NCI-H1417 treated with DMSO at 0.1 percent for 48 hours (cell line): ENCODE data around the gene TSNAXIP1.
"Not testable (repeated sequence)": the region's sequence is repeated elsewhere in the genome, so short reads cannot be mapped to it uniquely, and the experiment has no call there.

ENCODE experiments used
- DNase-seq: peaks from one replicate; lab custom pipeline; 2025; lab: John Stamatoyannopoulos, UW

TSNAXIP1 gene

GRCh38 chr16:67834242-67834614 lies 27.5 kb downstream of the TSNAXIP1 start:
- no peak for DNase-seq

DNA sequence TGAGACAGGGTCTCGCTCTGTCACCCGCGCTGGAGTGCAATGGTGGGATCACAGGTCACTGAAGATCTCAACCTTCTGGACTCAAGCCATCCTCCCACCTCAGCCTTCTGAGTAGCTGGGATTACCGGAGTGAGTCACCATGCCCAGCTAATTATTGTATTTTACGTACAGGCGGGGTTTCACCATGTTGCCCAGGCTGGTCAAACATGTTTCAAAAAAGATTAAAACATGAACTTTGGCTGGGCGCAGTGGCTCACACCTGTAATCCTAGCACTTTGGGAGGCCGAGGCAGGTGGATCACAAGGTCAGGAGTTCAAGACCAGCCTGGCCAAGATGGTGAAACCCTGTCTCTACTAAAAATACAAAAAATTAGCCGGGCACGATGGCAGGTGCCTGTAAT lies 30.5 kb downstream of the TSNAXIP1 start:
- DNase-seq: not testable (repeated sequence)

GRCh38 chr16:67837811-67838210 lies 31.1 kb downstream of the TSNAXIP1 start:
- DNase-seq: no peak

- DNase-seq: no peak
Measured at GRCh38 chr16:67841198-67841815, 34.6 kb downstream of the TSNAXIP1 start.

- DNase-seq: peak; percentile 73
Measured at GRCh38 chr16:67841816-67842508, 35.3 kb downstream of the TSNAXIP1 start, which contains the start of gene THAP11. Gene THAP11 (plus strand): TSS chr16:67842320. CDS start chr16:67842555, 235 bp downstream.

- DNase-seq: no peak
Measured at GRCh38 chr16:67842509-67843342, 36.0 kb downstream of the TSNAXIP1 start.

- DNase-seq: no peak
Measured at GRCh38 chr16:67843343-67843765, 36.7 kb downstream of the TSNAXIP1 start.

DNA sequence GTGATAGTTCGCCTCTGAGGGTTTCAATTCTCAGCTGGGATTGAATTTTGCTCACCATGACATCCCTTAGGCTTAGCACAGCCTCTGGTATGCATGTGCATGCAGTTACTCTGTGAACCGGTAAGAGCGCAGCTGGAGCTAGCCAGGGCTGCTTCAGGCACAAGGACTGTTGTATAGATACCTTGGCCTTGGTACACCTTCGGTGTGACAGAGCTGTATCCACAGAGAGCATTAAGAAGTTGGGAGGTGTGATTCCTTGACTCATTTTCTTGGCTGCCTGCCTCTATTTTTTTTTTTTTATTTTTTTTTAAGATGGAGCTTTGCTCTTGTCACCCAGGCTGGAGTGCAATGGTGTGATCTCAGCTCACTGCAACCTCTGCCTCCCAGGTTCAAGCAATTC lies 37.8 kb downstream of the TSNAXIP1 start:
- DNase-seq: no peak

GRCh38 chr16:67845291-67846062 lies 38.8 kb downstream of the TSNAXIP1 start:
- DNase-seq: no peak

DNA sequence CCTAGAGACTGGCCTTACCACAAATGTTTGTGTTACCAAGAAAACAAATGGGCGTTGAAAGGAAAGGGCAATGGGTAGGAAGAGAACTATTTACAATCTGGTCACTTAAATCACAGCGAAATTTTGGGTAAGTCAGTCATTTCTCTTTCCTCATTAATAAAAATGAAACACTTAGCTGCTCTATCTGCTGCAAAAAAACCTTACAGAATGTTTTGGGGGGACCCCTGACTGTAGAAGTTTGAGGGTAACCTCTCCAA lies 39.3 kb downstream of the TSNAXIP1 start:
- no peak for DNase-seq

DNA sequence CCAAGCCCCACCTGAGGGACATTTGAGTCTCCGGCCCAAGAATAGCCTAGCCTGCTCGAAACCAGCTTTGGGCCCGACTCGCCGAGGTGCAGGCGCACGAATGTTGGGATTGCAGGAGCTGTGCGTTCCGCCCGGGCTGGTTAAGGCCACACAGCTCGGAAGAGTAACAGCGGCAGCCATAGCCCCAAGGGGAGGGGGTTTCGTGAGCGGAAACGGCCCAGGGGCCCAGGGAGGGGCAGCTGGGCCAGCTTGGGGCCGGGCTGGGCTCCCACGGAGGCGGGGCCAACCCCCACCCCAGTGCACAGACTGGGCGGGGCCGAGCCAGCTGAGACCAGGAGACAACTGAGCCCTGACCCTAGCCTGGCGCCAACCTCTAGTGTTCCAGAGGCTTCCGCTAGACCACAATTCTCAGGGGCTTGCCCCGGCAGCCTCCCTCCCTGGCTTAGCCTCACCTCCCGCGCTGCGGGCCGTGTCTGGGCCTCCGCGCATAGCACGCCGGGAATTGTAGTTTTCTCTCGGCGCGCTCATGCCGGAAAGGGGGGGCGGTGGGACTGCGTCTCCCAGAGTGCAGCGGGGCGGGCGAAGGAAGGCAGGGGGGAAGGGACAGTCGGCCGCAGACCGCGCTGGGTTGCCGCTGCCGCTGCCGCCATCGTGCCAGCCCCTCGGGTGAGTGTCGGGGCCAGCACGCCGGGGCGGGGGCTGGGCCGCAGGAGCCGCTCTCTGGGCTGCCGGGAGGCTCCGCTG lies 39.8 kb downstream of the TSNAXIP1 start, which contains the start of gene NUTF2:
NUTF2 (plus strand) TSS at position 614 of the 744 bp plus-strand sequence. CDS start 18,198 bp downstream, outside the sequence.
- peak; percentile 81 for DNase-seq

- no peak for DNase-seq
Measured at GRCh38 chr16:67847064-67847861, 40.6 kb downstream of the TSNAXIP1 start, which contains the start of gene CENPT. Gene CENPT (minus strand): TSS chr16:67847693. CDS start chr16:67833859, 13,834 bp downstream.

- DNase-seq: no peak
Measured at GRCh38 chr16:67848118-67848517, 41.4 kb downstream of the TSNAXIP1 start.

DNA sequence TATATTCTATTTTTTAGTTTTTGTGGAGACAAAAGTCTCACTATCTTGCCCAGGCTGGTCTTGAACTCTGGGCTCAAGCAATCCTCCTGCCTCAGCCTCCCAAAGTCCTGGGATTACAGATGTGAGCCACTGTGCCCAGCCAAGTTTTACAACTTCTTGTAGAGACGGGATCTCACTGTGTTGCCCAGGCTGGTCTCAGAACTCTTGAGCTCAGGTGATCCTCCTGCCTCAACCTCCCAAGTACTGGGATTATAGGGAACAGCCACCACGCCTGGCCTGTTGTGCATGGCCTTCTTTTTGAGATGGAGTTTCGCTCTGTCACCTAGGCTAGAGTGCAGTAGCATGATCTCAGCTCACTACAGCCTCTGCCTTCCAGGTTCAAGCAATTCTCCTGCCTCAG lies 47.0 kb downstream of the TSNAXIP1 start:
- no peak for DNase-seq

DNA sequence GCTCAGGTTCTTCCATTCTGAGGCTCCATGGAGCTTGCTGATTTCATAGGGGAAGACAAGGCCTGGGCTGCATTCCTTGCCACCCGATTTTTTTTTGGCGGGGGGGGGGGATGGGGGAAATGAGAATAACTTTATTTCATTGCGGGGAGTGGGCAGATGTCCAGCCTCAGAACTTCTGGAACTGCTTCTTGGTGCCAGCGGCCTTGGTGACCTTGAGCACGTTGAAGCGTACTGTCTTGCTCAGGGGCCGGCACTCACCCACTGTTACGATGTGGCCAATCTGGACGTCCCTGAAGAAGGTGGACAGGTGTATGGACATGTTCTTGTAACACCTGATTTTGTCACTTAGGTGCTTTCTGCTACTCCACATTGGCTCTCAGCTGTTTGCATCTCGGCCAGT lies 49.1 kb downstream of the TSNAXIP1 start:
- DNase-seq: no peak

DNA sequence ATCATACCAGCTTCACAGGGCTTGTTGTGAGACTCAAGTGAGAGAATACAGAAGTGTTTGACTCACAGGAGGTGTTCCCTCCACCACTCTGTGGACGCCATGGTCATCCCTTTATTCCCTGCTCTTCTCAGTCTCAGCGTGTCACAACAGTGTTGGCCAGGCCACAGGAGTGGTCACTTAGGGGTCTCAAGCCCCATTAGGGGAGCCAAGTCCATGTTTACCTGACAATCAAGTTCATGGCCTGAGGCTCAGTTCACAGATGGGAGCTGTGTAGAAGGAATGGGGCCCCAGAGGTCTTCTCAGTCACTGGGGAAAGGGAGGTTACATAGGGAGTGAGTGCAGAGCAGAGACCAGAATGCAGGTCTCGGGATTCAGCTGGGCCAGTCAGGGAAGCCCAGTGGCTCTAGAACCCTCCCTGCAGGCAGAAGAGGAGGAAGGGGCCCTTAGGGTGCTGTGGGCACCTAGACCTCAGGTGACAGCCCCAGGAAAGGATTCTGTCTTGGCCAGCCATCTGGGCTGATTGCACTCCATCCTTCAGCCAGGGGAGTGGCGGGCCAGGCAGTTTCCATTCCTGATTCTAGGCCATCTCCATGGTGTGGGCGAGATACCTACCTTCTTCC lies 50.3 kb downstream of the TSNAXIP1 start:
- DNase-seq: no peak

- peak; percentile 65 for DNase-seq
Measured at GRCh38 chr16:67857547-67858233, 51.0 kb downstream of the TSNAXIP1 start.

- no peak for DNase-seq
Measured at GRCh38 chr16:67858500-67858899, 51.8 kb downstream of the TSNAXIP1 start.
